ENCODE data around the gene CLDN4.
A peak's percentile ranks its signal among the peaks of the same experiment; 100 is the strongest.
"Not testable (repeated sequence)": the region's sequence is repeated elsewhere in the genome, so short reads cannot be mapped to it uniquely, and the experiment has no call there.

Gene CLDN4

DNA sequence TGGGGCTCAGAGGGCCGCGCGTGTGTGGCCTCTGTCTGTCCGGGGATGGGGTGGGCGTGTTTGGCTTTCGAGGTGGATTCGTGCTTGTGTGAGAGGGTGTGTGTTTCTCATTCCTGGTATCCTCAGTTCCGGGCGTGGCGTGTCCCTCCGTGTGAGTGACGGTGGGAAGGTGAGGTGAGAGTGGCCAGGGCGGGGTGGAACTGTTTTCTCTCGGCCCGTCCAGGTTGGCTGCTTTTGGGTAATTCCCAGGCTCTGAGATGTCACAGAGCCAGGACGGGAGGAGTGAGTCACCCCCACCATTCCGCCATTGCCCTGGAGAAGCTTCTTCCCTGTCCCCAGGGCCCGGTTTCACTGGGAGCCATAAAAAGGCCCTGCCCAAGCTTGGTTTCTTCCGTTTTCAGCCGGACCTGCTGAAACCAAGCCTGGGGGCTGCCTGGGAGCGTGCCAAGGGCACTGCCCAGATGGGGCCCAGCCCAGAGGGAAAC lies 21.3 kb upstream of the CLDN4 start:
- TF ChIP-seq POLR2A (IDR thresholded peaks at IDR 0.05; ENCODE audit: low read depth, low read length) (no peak), POLR2AphosphoS5 (IDR thresholded peaks at IDR 0.05; ENCODE audit: low read depth, low read length) (no peak), PAX5 (IDR thresholded peaks at IDR 0.05; ENCODE audit: insufficient read depth, low read length, severe bottlenecking) (no peak), TAF1 (IDR thresholded peaks at IDR 0.05; ENCODE audit: low read depth, low read length) (no peak)
- DNase-seq (ENCODE audit: insufficient read length, low spot score) (no peak), FAIRE-seq (no peak)

DNA sequence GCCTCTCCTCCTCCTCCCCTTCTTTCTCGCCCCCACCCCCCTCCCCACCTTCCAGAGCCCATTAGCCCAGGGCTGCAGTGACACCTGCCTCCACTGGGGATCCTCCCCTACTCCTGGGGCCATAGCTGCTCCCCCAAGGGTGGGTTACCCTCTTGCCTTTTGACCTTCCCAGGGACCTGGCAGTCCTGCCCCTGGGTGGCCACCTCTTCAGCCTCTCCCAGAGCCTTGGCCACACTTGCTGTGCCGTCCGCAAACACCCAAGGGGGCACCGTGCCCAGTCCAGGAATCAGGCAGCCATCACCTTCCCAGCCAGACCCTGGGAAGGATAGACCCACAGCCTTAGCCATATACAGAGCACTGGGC lies 19.8 kb upstream of the CLDN4 start:
- TF ChIP-seq POU2F2 (IDR thresholded peaks at IDR 0.05; ENCODE audit: low read depth, low read length) (no peak), SPI1 (IDR thresholded peaks at IDR 0.05; ENCODE audit: low read depth, low read length) (no peak), TAF1 (IDR thresholded peaks at IDR 0.05; ENCODE audit: low read depth, low read length) (no peak), POLR2AphosphoS5 (IDR thresholded peaks at IDR 0.05; ENCODE audit: low read depth, low read length) (no peak), POLR2A (IDR thresholded peaks at IDR 0.05; ENCODE audit: low read depth, low read length) (no peak)
- DNase-seq (ENCODE audit: insufficient read length, low spot score), result no peak
- no peak for FAIRE-seq

DNA sequence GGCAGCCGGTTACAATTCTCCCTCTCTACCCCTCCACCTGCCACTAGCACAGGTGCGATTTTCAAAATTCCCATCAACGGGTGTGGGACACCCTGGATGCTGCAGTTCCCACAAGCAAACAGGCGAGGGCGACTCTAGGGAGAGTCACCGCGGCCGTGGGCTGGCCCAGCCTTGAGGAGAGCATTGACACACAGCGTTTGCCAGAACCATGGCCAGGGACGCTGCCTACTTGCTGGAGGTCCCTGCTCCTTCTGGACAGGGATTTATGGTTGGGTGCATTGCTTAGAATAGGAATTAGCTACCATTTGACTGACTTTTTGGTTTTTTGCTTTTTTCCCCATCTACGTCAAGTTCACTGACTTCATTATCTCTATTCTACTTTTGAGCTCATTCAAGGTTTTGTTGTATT lies 19.0 kb upstream of the CLDN4 start:
- FAIRE-seq (peak; percentile 74), DNase-seq (ENCODE audit: insufficient read length, low spot score) (peak; percentile 58)
- no peak for TF ChIP-seq SPI1 (IDR thresholded peaks at IDR 0.05; ENCODE audit: low read depth, low read length)
- TF ChIP-seq PAX5 (IDR thresholded peaks at IDR 0.05; ENCODE audit: insufficient read depth, low read length, severe bottlenecking), result no peak
- TF ChIP-seq POLR2A (IDR thresholded peaks at IDR 0.05; ENCODE audit: low read depth, low read length), result no peak
- no peak for TF ChIP-seq TAF1 (IDR thresholded peaks at IDR 0.05; ENCODE audit: low read depth, low read length)
- no peak for TF ChIP-seq POU2F2 (IDR thresholded peaks at IDR 0.05; ENCODE audit: low read depth, low read length)
- no peak for TF ChIP-seq POLR2AphosphoS5 (IDR thresholded peaks at IDR 0.05; ENCODE audit: low read depth, low read length)

DNA sequence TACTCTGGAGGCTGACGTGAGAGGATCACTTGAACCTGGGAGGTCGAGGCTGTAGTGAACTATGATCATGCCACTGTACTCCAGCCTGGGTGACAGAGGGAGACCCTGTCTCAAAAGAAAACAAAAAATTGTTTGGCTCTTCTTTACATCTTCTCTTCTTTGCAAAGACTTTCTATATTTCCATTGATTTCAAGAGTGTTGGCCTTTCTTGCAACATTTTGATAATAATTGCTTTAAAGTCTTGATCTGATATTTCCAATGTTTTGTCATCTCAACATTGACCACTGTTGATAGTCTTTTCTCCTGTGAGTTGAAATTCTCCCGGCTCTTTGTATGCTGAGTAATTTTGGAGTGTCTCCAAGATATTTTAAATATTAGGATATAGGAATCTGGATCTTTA lies 17.8 kb upstream of the CLDN4 start:
- no peak for TF ChIP-seq SPI1 (IDR thresholded peaks at IDR 0.05; ENCODE audit: low read depth, low read length)
- no peak for TF ChIP-seq POU2F2 (IDR thresholded peaks at IDR 0.05; ENCODE audit: low read depth, low read length)
- no peak for TF ChIP-seq POLR2AphosphoS5 (IDR thresholded peaks at IDR 0.05; ENCODE audit: low read depth, low read length)
- no peak for TF ChIP-seq PAX5 (IDR thresholded peaks at IDR 0.05; ENCODE audit: insufficient read depth, low read length, severe bottlenecking)
- TF ChIP-seq POLR2A (IDR thresholded peaks at IDR 0.05; ENCODE audit: low read depth, low read length), result no peak
- DNase-seq (ENCODE audit: insufficient read length, low spot score) (no peak), FAIRE-seq (no peak)

DNA sequence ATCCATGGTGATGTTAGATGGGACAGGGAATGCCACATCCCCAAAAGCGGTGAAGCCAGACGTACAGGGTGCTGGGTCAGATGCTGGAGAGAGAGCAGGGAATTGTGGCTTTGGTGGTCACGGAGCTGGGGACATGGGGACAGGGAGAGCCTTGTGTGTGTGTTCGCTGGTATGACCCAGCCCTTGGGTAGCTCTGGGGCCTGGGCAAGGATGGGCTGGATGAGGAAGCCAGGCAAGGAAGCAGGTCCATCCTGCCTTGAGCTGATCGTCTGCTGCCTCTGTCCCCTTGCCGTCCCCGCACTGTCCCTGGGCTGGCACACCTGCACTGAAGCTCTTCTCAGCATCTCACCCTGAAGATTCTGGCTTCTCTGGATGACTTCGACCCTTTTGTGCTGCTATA lies 15.4 kb upstream of the CLDN4 start:
- FAIRE-seq, result no peak
- no peak for DNase-seq (ENCODE audit: insufficient read length, low spot score)
- TF ChIP-seq POLR2AphosphoS5 (IDR thresholded peaks at IDR 0.05; ENCODE audit: low read depth, low read length) (no peak), PAX5 (IDR thresholded peaks at IDR 0.05; ENCODE audit: insufficient read depth, low read length, severe bottlenecking) (no peak), TAF1 (IDR thresholded peaks at IDR 0.05; ENCODE audit: low read depth, low read length) (no peak), POU2F2 (IDR thresholded peaks at IDR 0.05; ENCODE audit: low read depth, low read length) (no peak), POLR2A (IDR thresholded peaks at IDR 0.05; ENCODE audit: low read depth, low read length) (no peak), SPI1 (IDR thresholded peaks at IDR 0.05; ENCODE audit: low read depth, low read length) (no peak)

DNA sequence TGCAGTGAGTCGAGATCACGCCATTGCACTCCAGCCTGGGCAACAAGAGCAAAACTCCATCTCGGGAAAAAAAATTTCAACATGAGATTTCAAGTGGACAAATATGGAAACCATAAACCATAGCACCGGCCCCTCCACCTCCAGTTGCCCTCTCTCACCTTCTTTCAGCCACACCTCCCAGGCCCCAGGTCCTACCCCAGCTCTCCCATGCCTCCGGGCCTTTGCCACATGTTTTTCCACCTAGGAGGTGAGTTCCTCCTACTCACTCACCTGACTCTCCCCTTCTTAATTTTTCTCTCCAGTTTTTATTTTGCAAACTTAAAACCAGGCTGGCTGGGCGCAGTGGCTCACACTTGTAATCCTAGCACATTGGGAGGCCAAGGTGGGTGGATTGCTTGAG lies 13.7 kb upstream of the CLDN4 start:
- TF ChIP-seq SPI1 (IDR thresholded peaks at IDR 0.05; ENCODE audit: low read depth, low read length), result no peak
- no peak for TF ChIP-seq POLR2A (IDR thresholded peaks at IDR 0.05; ENCODE audit: low read depth, low read length)
- TF ChIP-seq POU2F2 (IDR thresholded peaks at IDR 0.05; ENCODE audit: low read depth, low read length), result no peak
- TF ChIP-seq TAF1 (IDR thresholded peaks at IDR 0.05; ENCODE audit: low read depth, low read length), result no peak
- TF ChIP-seq POLR2AphosphoS5 (IDR thresholded peaks at IDR 0.05; ENCODE audit: low read depth, low read length), result no peak
- TF ChIP-seq PAX5 (IDR thresholded peaks at IDR 0.05; ENCODE audit: insufficient read depth, low read length, severe bottlenecking), result no peak
- no peak for FAIRE-seq
- DNase-seq (ENCODE audit: insufficient read length, low spot score), result no peak

DNA sequence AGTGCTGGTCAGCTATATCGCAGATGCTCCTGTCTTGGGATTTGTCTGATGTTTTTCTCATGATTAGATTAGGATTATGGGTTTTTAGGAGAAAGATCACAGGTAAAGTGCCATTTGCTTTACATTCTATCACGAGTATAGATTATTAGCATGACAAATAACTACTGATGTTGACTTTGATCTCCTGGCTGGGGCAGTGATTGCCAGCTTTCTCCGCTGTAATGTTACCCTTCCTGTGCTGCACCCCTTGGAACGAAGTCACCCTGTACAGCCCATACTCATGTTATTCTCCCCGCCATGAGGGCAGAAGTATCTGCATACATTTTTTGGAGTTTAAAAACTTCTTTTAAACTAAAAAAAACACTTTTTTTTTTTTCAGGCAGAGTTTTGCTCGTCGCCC lies 10.8 kb upstream of the CLDN4 start:
- DNase-seq (ENCODE audit: insufficient read length, low spot score) (no peak), FAIRE-seq (no peak)
- TF ChIP-seq PAX5 (IDR thresholded peaks at IDR 0.05; ENCODE audit: insufficient read depth, low read length, severe bottlenecking), result no peak
- TF ChIP-seq POU2F2 (IDR thresholded peaks at IDR 0.05; ENCODE audit: low read depth, low read length), result no peak
- no peak for TF ChIP-seq POLR2A (IDR thresholded peaks at IDR 0.05; ENCODE audit: low read depth, low read length)
- no peak for TF ChIP-seq SPI1 (IDR thresholded peaks at IDR 0.05; ENCODE audit: low read depth, low read length)
- TF ChIP-seq POLR2AphosphoS5 (IDR thresholded peaks at IDR 0.05; ENCODE audit: low read depth, low read length), result no peak
- no peak for TF ChIP-seq TAF1 (IDR thresholded peaks at IDR 0.05; ENCODE audit: low read depth, low read length)

DNA sequence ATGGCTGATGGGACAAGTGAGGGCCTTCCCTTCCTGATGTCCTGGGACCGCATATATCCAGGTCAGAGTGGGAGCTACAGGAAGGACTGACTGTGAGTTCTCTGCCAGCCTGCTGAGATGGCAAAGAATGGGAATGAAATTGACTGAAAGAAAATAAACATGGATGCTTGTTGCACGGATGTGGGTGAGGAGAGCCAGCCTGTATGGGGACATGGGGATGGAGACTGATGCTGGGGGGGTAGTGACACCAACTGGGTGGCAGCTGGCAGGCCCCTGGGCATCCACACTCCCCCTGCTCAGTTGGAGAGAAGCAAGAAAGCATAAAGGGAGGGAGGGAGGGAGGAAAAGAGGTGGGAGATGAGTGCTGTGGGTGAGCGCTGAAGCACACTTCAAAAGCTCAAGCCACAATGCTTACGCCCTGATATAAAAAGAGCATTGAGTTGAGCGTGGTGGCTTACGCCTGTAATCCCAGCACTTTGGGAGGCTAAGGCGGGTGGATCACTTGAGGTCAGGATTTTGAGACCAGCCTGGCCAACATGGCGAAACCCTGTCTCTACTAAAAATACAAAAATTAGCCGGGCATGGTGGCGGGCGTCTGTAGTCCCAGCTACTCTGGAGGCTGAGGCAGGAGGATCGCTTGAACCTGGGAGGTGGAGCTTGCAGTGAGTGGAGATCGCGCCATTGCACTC lies 9.1 kb upstream of the CLDN4 start:
- not testable (repeated sequence) for DNase-seq (ENCODE audit: insufficient read length, low spot score); FAIRE-seq

DNA sequence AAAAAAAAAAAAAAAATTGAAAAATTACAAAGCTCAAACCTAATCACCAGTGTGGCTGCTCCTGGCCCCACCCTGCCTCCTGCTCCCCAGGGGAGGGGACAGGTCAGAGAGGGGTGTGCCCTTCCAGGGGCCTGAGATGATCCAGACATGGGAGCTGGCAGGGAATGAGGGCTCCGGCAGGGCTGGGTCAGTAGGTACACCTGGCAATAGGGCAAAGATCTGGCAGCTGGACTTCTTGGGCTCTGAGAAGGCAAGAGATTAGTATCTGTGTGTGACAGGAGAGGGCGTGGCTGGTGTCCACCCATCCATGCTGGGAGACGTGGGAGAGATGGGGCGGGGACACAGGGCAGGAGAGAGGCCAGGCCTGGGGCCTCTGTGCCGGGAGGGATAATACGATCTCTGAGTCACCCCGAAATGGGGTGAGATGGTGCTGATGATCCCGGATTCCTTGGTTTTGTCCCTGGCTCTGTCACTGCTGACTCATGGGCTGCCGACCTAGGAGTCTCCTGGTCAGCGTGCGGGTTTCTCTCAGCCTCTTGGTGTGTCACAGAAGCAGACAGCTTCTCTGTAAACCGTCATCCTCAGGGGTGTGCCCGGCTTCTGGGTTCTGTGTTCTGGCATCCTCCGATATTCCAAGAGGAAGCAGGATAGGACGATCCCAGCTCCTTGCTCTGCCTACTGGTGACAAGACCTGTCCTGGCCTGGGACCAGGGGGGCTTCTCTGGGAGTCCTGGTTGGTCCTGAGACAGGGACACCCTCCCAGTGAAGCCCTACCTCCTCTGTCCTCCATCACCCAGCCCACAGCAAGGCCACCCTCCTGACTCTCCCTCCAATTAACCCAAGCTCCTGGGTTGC lies 8.2 kb upstream of the CLDN4 start:
- no peak for FAIRE-seq
- no peak for DNase-seq (ENCODE audit: insufficient read length, low spot score)
- TF ChIP-seq POLR2A (IDR thresholded peaks at IDR 0.05; ENCODE audit: low read depth, low read length) (no peak), SPI1 (IDR thresholded peaks at IDR 0.05; ENCODE audit: low read depth, low read length) (no peak), PAX5 (IDR thresholded peaks at IDR 0.05; ENCODE audit: insufficient read depth, low read length, severe bottlenecking) (no peak), POLR2AphosphoS5 (IDR thresholded peaks at IDR 0.05; ENCODE audit: low read depth, low read length) (no peak), TAF1 (IDR thresholded peaks at IDR 0.05; ENCODE audit: low read depth, low read length) (no peak), POU2F2 (IDR thresholded peaks at IDR 0.05; ENCODE audit: low read depth, low read length) (no peak)

DNA sequence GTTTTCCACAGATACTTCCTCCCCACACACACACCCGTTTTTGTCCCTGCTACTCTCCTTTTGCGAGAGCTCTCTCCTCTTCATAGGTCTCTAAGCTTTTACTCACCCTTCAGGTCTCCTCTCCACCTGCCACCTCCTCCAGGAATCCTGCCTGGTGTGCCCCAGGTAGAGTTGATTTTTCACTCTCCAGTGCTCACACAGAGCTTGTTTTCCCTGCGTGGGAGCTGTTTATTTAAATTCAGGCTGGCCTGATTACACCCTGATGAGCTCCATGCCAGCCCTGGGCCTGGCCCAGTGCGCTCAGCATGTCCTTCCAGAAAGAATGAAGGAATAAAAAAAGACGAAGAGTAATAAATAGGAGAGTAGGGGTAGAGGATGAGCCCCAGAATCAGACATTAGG lies 7.5 kb upstream of the CLDN4 start:
- TF ChIP-seq SPI1 (IDR thresholded peaks at IDR 0.05; ENCODE audit: low read depth, low read length) (no peak), TAF1 (IDR thresholded peaks at IDR 0.05; ENCODE audit: low read depth, low read length) (no peak), PAX5 (IDR thresholded peaks at IDR 0.05; ENCODE audit: insufficient read depth, low read length, severe bottlenecking) (no peak), POLR2A (IDR thresholded peaks at IDR 0.05; ENCODE audit: low read depth, low read length) (no peak), POLR2AphosphoS5 (IDR thresholded peaks at IDR 0.05; ENCODE audit: low read depth, low read length) (no peak)
- DNase-seq (ENCODE audit: insufficient read length, low spot score) (no peak), FAIRE-seq (no peak)
